Activated CD4-positive, alpha-beta memory T cell treated with anti-CD3 and anti-CD28 coated beads, Interleukin-2, amount 10 ng/mL, durations not matched to agents 7 days and 5 days (primary cell): Measurements from ENCODE around the gene CAMTA1. TPM values are rescaled to one million over a fixed set of nuclear protein-coding genes. Genes with fewer than 3 reads are reported as not detected.

ENCODE experiments used
- CTCF ChIA-PET: fragments of 350-600 bp; sonication (Branson Sonifier 250); formaldehyde crosslinking; loops from one replicate; lab custom pipeline; 2021; ENCODE audit warnings: antibody characterized with exemption, inconsistent platforms; lab: Charles Lee
- POLR2A ChIA-PET: fragments of 350-600 bp; sonication (Branson Sonifier 250); formaldehyde crosslinking; loops from one replicate; lab custom pipeline; 2021; ENCODE audit warnings: antibody characterized with exemption; lab: Charles Lee
- DNase-seq: peaks from one replicate; pipeline ENCODE4 v3.0.0-alpha.2; 2020
- H3K27ac Mint-ChIP-seq: one replicate; pipeline ENCODE4 v1.8.0; 2021; ENCODE audit warnings: mild to moderate bottlenecking, mixed read lengths
- H3K27me3 Mint-ChIP-seq: one replicate; pipeline ENCODE4 v1.8.0; 2021; ENCODE audit warnings: mixed read lengths
- H3K36me3 Mint-ChIP-seq: one replicate; pipeline ENCODE4 v1.8.0; 2021; ENCODE audit warnings: low read depth, mixed read lengths
- H3K4me1 Mint-ChIP-seq: one replicate; pipeline ENCODE4 v1.8.0; 2021; ENCODE audit warnings: mixed read lengths
- H3K4me3 Mint-ChIP-seq: one replicate; pipeline ENCODE4 v1.8.0; 2021; ENCODE audit warnings: mild to moderate bottlenecking, mixed read lengths
- H3K9me3 Mint-ChIP-seq: one replicate; pipeline ENCODE4 v1.8.0; 2021; ENCODE audit warnings: mixed read lengths
- total RNA-seq, 2 experiments: library from RNA; stranded (reverse); gene quantifications; one replicate each; pipeline ENCODE4 v1.2.3, GENCODE V29; 2021

The CAMTA1 gene
- total RNA-seq, 2 experiments from 2014 or later, result 43.0 to 47.3 TPM

GRCh38 chr1:7658099-7658498, 872.8 kb downstream of the CAMTA1 start:
- no peak overlapping the region for H3K4me3 Mint-ChIP-seq
- ChIA-PET CTCF (no interaction called here), POLR2A (no interaction called here)
- no peak for DNase-seq
- peaks cover 11% of the 10 kb centered on the region for H3K9me3 Mint-ChIP-seq
- no peaks in the 10 kb centered on the region for H3K36me3 Mint-ChIP-seq
- H3K27ac Mint-ChIP-seq, result no peak overlapping the region
- H3K27me3 Mint-ChIP-seq, result no peaks in the 10 kb centered on the region
- no peaks in the 10 kb centered on the region for H3K4me1 Mint-ChIP-seq

GRCh38 chr1:7659514-7659913, 874.3 kb downstream of the CAMTA1 start:
- Mint-ChIP-seq H3K4me3 (no peak overlapping the region), H3K4me1 (no peaks in the 10 kb centered on the region), H3K27me3 (no peaks in the 10 kb centered on the region), H3K36me3 (no peaks in the 10 kb centered on the region), H3K27ac (no peak overlapping the region), H3K9me3 (peaks cover 10% of the 10 kb centered on the region)
- POLR2A ChIA-PET, result no interaction called here
- CTCF ChIA-PET, result interaction anchor here (1.0 kb wide), 1 partner anchor 8 kb away, joined by 3 read pairs; no protein-coding TSS in a partner anchor
- no peak for DNase-seq

- POLR2A ChIA-PET, result no interaction called here
- no peaks in the 10 kb centered on the region for H3K9me3 Mint-ChIP-seq
- CTCF ChIA-PET, result interaction anchor here (7.9 kb wide), 1 partner anchor 88 kb away, joined by 281 read pairs; no protein-coding TSS in a partner anchor
These were observed 878.3 kb downstream of the CAMTA1 start for GRCh38 chr1:7663451-7664146.

GRCh38 chr1:7664147-7664892, 879.1 kb downstream of the CAMTA1 start:
- Mint-ChIP-seq H3K9me3 (no peaks in the 10 kb centered on the region), H3K36me3 (no peaks in the 10 kb centered on the region), H3K27ac (no peak overlapping the region), H3K4me3 (no peak overlapping the region), H3K4me1 (no peaks in the 10 kb centered on the region), H3K27me3 (no peaks in the 10 kb centered on the region)
- ChIA-PET POLR2A (interaction anchor here (1.1 kb wide), 1 partner anchor 89 kb away, joined by 3 read pairs; no protein-coding TSS in a partner anchor), CTCF (interaction anchor here (0.6 to 7.9 kb wide), 2 partner anchors 29 to 87 kb away, joined by 3 to 281 read pairs; no protein-coding TSS in a partner anchor)
- DNase-seq, result no peak

More at GRCh38 chr1:7663451-7664146, 878.3 kb downstream of the CAMTA1 start:
- Mint-ChIP-seq H3K27me3 (no peaks in the 10 kb centered on the region), H3K4me3 (no peak overlapping the region), H3K4me1 (no peaks in the 10 kb centered on the region), H3K27ac (no peak overlapping the region), H3K36me3 (no peaks in the 10 kb centered on the region)
- no peak for DNase-seq

- Mint-ChIP-seq H3K36me3 (no peaks in the 10 kb centered on the region), H3K9me3 (no peaks in the 10 kb centered on the region), H3K27me3 (no peaks in the 10 kb centered on the region), H3K4me1 (no peaks in the 10 kb centered on the region), H3K27ac (no peak overlapping the region), H3K4me3 (no peak overlapping the region)
- no peak for DNase-seq
- POLR2A ChIA-PET, result interaction anchor here (1.1 kb wide), 1 partner anchor 89 kb away, joined by 3 read pairs; no protein-coding TSS in a partner anchor
- CTCF ChIA-PET, result interaction anchor here (7.9 kb wide), 1 partner anchor 87 kb away, joined by 281 read pairs; no protein-coding TSS in a partner anchor
These were observed 879.6 kb downstream of the CAMTA1 start for GRCh38 chr1:7664893-7665250.

GRCh38 chr1:7666249-7666648, 881.0 kb downstream of the CAMTA1 start:
- Mint-ChIP-seq H3K9me3 (no peaks in the 10 kb centered on the region), H3K4me1 (no peaks in the 10 kb centered on the region), H3K4me3 (no peak overlapping the region), H3K27ac (no peak overlapping the region), H3K27me3 (no peaks in the 10 kb centered on the region), H3K36me3 (no peaks in the 10 kb centered on the region)
- DNase-seq, result no peak
- ChIA-PET CTCF (interaction anchor here (1.5 to 7.9 kb wide), 2 partner anchors 85 to 98 kb away, joined by 4 to 281 read pairs; no protein-coding TSS in a partner anchor), POLR2A (interaction anchor here (1.2 kb wide), 1 partner anchor 89 kb away, joined by 3 read pairs; no protein-coding TSS in a partner anchor)

- Mint-ChIP-seq H3K27me3 (no peaks in the 10 kb centered on the region), H3K36me3 (no peaks in the 10 kb centered on the region), H3K27ac (no peak overlapping the region), H3K9me3 (no peaks in the 10 kb centered on the region), H3K4me1 (no peaks in the 10 kb centered on the region), H3K4me3 (no peak overlapping the region)
- POLR2A ChIA-PET, result interaction anchor here (3.5 kb wide), 1 partner anchor 86 kb away, joined by 19 read pairs; no protein-coding TSS in a partner anchor
- CTCF ChIA-PET, result interaction anchor here (0.6 to 7.9 kb wide), 16 partner anchors 8 to 237 kb away, joined by 3 to 281 read pairs (median 4); no protein-coding TSS in a partner anchor
- DNase-seq, result no peak
These were observed 881.9 kb downstream of the CAMTA1 start for GRCh38 chr1:7667159-7667558.

GRCh38 chr1:7667625-7668218, 882.5 kb downstream of the CAMTA1 start:
- no peak overlapping the region for H3K4me3 Mint-ChIP-seq
- no peaks in the 10 kb centered on the region for H3K27me3 Mint-ChIP-seq
- peak; percentile 83 for DNase-seq
- H3K9me3 Mint-ChIP-seq, result no peaks in the 10 kb centered on the region
- no peaks in the 10 kb centered on the region for H3K4me1 Mint-ChIP-seq
- no peak overlapping the region for H3K27ac Mint-ChIP-seq
- CTCF ChIA-PET, result interaction anchor here (0.6 to 7.9 kb wide), 18 partner anchors 8 to 236 kb away, joined by 3 to 281 read pairs (median 5); partner anchors contain the start of gene VAMP3
- POLR2A ChIA-PET, result interaction anchor here (1.0 to 3.5 kb wide), 2 partner anchors 79 to 85 kb away, joined by 3 to 19 read pairs; no protein-coding TSS in a partner anchor
- H3K36me3 Mint-ChIP-seq, result no peaks in the 10 kb centered on the region

GRCh38 chr1:7669559-7670311, 884.5 kb downstream of the CAMTA1 start:
- H3K27me3 Mint-ChIP-seq, result no peaks in the 10 kb centered on the region
- ChIA-PET POLR2A (interaction anchor here (3.5 kb wide), 1 partner anchor 83 kb away, joined by 19 read pairs; no protein-coding TSS in a partner anchor), CTCF (interaction anchor here (0.6 to 7.9 kb wide), 23 partner anchors 11 to 1152 kb away, joined by 3 to 281 read pairs (median 4); partner anchors contain the start of gene VAMP3)
- H3K9me3 Mint-ChIP-seq, result no peaks in the 10 kb centered on the region
- no peak overlapping the region for H3K4me3 Mint-ChIP-seq
- H3K4me1 Mint-ChIP-seq, result peaks cover 1% of the 10 kb centered on the region
- H3K36me3 Mint-ChIP-seq, result no peaks in the 10 kb centered on the region
- DNase-seq, result peak; percentile 52
- no peak overlapping the region for H3K27ac Mint-ChIP-seq

- H3K36me3 Mint-ChIP-seq, result no peaks in the 10 kb centered on the region
- DNase-seq, result no peak
- H3K27ac Mint-ChIP-seq, result no peak overlapping the region
- no peaks in the 10 kb centered on the region for H3K9me3 Mint-ChIP-seq
- no peaks in the 10 kb centered on the region for H3K27me3 Mint-ChIP-seq
- peaks cover 1% of the 10 kb centered on the region for H3K4me1 Mint-ChIP-seq
- H3K4me3 Mint-ChIP-seq, result no peak overlapping the region
- CTCF ChIA-PET, result interaction anchor here (0.6 to 7.9 kb wide), 6 partner anchors 17 to 1153 kb away, joined by 3 to 281 read pairs (median 7); no protein-coding TSS in a partner anchor
- POLR2A ChIA-PET, result interaction anchor here (3.5 kb wide), 1 partner anchor 82 kb away, joined by 19 read pairs; no protein-coding TSS in a partner anchor
These were observed 885.3 kb downstream of the CAMTA1 start for GRCh38 chr1:7670334-7671145.

- Mint-ChIP-seq H3K27me3 (no peaks in the 10 kb centered on the region), H3K4me1 (peaks cover 1% of the 10 kb centered on the region), H3K9me3 (no peaks in the 10 kb centered on the region), H3K36me3 (no peaks in the 10 kb centered on the region), H3K27ac (no peak overlapping the region), H3K4me3 (no peak overlapping the region)
- POLR2A ChIA-PET, result no interaction called here
- no peak for DNase-seq
- CTCF ChIA-PET, result interaction anchor here (1.7 to 7.9 kb wide), 2 partner anchors 81 kb away, joined by 5 to 281 read pairs; no protein-coding TSS in a partner anchor
These were observed 885.9 kb downstream of the CAMTA1 start for GRCh38 chr1:7671146-7671465.
